ENCODE results near the gene NEIL3.

- TF ChIP-seq CTCF (conservative IDR thresholded peaks at IDR 0.05 in 1 of 2, IDR thresholded peaks at IDR 0.05 in 1 of 2; ENCODE audit: low read depth in 1 of 2, low read length in 2 of 2), result no peak
- no peak for TF ChIP-seq EZH2 (IDR thresholded peaks at IDR 0.05; ENCODE audit: low read length, missing control alignments)
These were observed 33.7 kb upstream of the NEIL3 start for GRCh38 chr4:177275999-177276398.
